ENCODE data around the gene SPI1. TPM values are rescaled to one million over a fixed set of nuclear protein-coding genes. Genes with fewer than 3 reads are reported as not detected.

SPI1 gene
- total RNA-seq, 1 donor from 2014 or later = not detected

GRCh38 chr11:47399860-47400767 lies 21.8 kb upstream of the SPI1 start:
- Mint-ChIP-seq H3K9me3 (ENCODE audit: unreplicated experiment) (no peaks in the 10 kb centered on the region), H3K4me3 (ENCODE audit: unreplicated experiment) (peak overlapping the region; percentile 54), H3K4me1 (ENCODE audit: low read depth, unreplicated experiment) (peaks cover 4% of the 10 kb centered on the region), H3K27me3 (ENCODE audit: low read depth, unreplicated experiment) (no peaks in the 10 kb centered on the region), H3K27ac (ENCODE audit: unreplicated experiment) (peak overlapping the region; percentile 84), H3K36me3 (ENCODE audit: low read depth, unreplicated experiment) (no peaks in the 10 kb centered on the region)
- Histone ChIP-seq H3K4me3 (ENCODE audit: insufficient read depth, low read depth, low read length) (peak overlapping the region; percentile 55), H3K36me3 (ENCODE audit: insufficient read depth, low read length) (no peaks in the 10 kb centered on the region), H3K79me2 (ENCODE audit: insufficient read depth, low read length) (no peaks in the 10 kb centered on the region), H3K27me3 (ENCODE audit: insufficient read depth, low read length) (no peaks in the 10 kb centered on the region), H3K4me2 (ENCODE audit: low read length) (peak overlapping the region; percentile 89), H3K9me3 (ENCODE audit: insufficient read depth, low read depth, low read length) (no peaks in the 10 kb centered on the region), H3K9ac (ENCODE audit: low read length) (peak overlapping the region; percentile 71), H2AFZ (ENCODE audit: low read depth, low read length) (peak overlapping the region; percentile 86), H3K4me1 (ENCODE audit: insufficient read depth, low read length) (no peaks in the 10 kb centered on the region), H4K20me1 (ENCODE audit: insufficient read depth, low read length) (no peaks in the 10 kb centered on the region), H3K27ac (ENCODE audit: low read depth, low read length) (no peak overlapping the region)
- FAIRE-seq (no peak), DNase-seq (ENCODE audit: low read depth) (no peak)
- no peak for TF ChIP-seq EZH2 (IDR thresholded peaks at IDR 0.05; ENCODE audit: insufficient read depth, low read length)
- TF ChIP-seq, protein P1, sequence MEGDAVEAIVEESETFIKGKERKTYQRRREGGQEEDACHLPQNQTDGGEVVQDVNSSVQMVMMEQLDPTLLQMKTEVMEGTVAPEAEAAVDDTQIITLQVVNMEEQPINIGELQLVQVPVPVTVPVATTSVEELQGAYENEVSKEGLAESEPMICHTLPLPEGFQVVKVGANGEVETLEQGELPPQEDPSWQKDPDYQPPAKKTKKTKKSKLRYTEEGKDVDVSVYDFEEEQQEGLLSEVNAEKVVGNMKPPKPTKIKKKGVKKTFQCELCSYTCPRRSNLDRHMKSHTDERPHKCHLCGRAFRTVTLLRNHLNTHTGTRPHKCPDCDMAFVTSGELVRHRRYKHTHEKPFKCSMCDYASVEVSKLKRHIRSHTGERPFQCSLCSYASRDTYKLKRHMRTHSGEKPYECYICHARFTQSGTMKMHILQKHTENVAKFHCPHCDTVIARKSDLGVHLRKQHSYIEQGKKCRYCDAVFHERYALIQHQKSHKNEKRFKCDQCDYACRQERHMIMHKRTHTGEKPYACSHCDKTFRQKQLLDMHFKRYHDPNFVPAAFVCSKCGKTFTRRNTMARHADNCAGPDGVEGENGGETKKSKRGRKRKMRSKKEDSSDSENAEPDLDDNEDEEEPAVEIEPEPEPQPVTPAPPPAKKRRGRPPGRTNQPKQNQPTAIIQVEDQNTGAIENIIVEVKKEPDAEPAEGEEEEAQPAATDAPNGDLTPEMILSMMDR (IDR thresholded peaks at IDR 0.05; ENCODE audit: insufficient read depth, low read depth, low read length) = no peak

DNA sequence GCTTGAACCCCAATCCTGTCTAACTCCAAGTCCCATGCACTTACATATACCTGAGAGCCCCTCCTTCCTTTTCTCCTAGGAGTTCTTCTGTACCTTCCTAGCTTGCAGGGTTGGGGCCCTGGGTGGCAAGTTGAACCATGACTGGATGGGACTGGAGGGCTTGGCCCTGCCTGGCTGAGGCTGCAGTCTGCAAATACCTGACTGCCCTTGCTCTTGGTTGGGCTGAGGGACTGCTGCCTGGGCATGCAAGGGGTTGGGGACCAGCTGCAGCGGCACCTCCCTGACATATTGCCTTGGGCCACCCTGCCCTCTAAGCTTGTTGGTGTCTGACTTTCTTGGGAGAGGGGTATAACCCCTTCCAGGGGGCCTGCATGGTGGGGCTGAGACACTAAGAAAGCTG lies 20.2 kb upstream of the SPI1 start:
- TF ChIP-seq EZH2 (IDR thresholded peaks at IDR 0.05; ENCODE audit: insufficient read depth, low read length) = no peak
- TF ChIP-seq, protein P1 (IDR thresholded peaks at IDR 0.05; ENCODE audit: insufficient read depth, low read depth, low read length) = no peak

DNA sequence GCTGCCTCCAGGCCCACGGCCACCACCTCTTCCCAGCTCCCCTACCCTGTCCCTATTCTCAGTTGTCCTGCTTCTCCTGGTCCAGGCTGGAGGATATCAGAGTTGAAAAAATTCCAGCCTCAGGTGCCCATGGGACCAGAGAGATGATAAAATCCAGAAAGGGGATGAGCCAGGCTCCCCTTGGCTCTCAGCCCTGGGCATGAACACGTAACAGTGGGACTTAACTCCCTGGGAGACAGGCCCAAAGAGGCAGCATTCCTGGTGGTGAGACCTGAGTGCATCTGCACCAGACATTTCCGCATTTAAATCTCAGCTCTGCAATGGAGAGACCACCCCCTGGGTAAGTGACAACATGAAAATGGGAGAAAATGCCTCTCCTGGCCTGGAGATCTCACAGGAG lies 19.7 kb upstream of the SPI1 start:
- no peaks in the 10 kb centered on the region for H3K9me3 ChIP-seq (ENCODE audit: insufficient read depth, low read depth, low read length)
- H3K9ac ChIP-seq (ENCODE audit: low read length) = no peak overlapping the region
- H3K4me1 ChIP-seq (ENCODE audit: insufficient read depth, low read length) = peaks cover 6% of the 10 kb centered on the region
- no peaks in the 10 kb centered on the region for H3K27me3 ChIP-seq (ENCODE audit: insufficient read depth, low read length)
- no peak overlapping the region for H3K4me2 ChIP-seq (ENCODE audit: low read length)
- H2AFZ ChIP-seq (ENCODE audit: low read depth, low read length) = no peak overlapping the region
- no peaks in the 10 kb centered on the region for H3K36me3 Mint-ChIP-seq (ENCODE audit: low read depth, unreplicated experiment)
- H3K36me3 ChIP-seq (ENCODE audit: insufficient read depth, low read length) = no peaks in the 10 kb centered on the region
- H3K9me3 Mint-ChIP-seq (ENCODE audit: unreplicated experiment) = no peaks in the 10 kb centered on the region
- H3K4me3 Mint-ChIP-seq (ENCODE audit: unreplicated experiment) = no peak overlapping the region
- TF ChIP-seq EZH2 (IDR thresholded peaks at IDR 0.05; ENCODE audit: insufficient read depth, low read length) = no peak
- TF ChIP-seq, protein P1 (IDR thresholded peaks at IDR 0.05; ENCODE audit: insufficient read depth, low read depth, low read length) = no peak
- H3K27me3 Mint-ChIP-seq (ENCODE audit: low read depth, unreplicated experiment) = no peaks in the 10 kb centered on the region
- no peaks in the 10 kb centered on the region for H3K79me2 ChIP-seq (ENCODE audit: insufficient read depth, low read length)
- FAIRE-seq (no peak), DNase-seq (ENCODE audit: low read depth) (no peak)
- no peak overlapping the region for H3K4me3 ChIP-seq (ENCODE audit: insufficient read depth, low read depth, low read length)
- H3K4me1 Mint-ChIP-seq (ENCODE audit: low read depth, unreplicated experiment) = peaks cover 11% of the 10 kb centered on the region
- H3K27ac Mint-ChIP-seq (ENCODE audit: unreplicated experiment) = no peak overlapping the region
- no peaks in the 10 kb centered on the region for H4K20me1 ChIP-seq (ENCODE audit: insufficient read depth, low read length)
- H3K27ac ChIP-seq (ENCODE audit: low read depth, low read length) = no peak overlapping the region

More for the DNA sequence above, 20.2 kb upstream of the SPI1 start:
- Histone ChIP-seq H3K79me2 (ENCODE audit: insufficient read depth, low read length) (no peaks in the 10 kb centered on the region), H3K4me2 (ENCODE audit: low read length) (no peak overlapping the region), H3K4me3 (ENCODE audit: insufficient read depth, low read depth, low read length) (no peak overlapping the region), H2AFZ (ENCODE audit: low read depth, low read length) (no peak overlapping the region), H3K9ac (ENCODE audit: low read length) (no peak overlapping the region), H3K4me1 (ENCODE audit: insufficient read depth, low read length) (peaks cover 6% of the 10 kb centered on the region), H3K36me3 (ENCODE audit: insufficient read depth, low read length) (no peaks in the 10 kb centered on the region), H3K27me3 (ENCODE audit: insufficient read depth, low read length) (no peaks in the 10 kb centered on the region), H3K9me3 (ENCODE audit: insufficient read depth, low read depth, low read length) (no peaks in the 10 kb centered on the region), H3K27ac (ENCODE audit: low read depth, low read length) (no peak overlapping the region), H4K20me1 (ENCODE audit: insufficient read depth, low read length) (no peaks in the 10 kb centered on the region)
- H3K36me3 Mint-ChIP-seq (ENCODE audit: low read depth, unreplicated experiment) = no peaks in the 10 kb centered on the region
- H3K4me3 Mint-ChIP-seq (ENCODE audit: unreplicated experiment) = no peak overlapping the region
- no peaks in the 10 kb centered on the region for H3K9me3 Mint-ChIP-seq (ENCODE audit: unreplicated experiment)
- no peak for DNase-seq (ENCODE audit: low read depth)
- H3K4me1 Mint-ChIP-seq (ENCODE audit: low read depth, unreplicated experiment) = peaks cover 10% of the 10 kb centered on the region
- no peaks in the 10 kb centered on the region for H3K27me3 Mint-ChIP-seq (ENCODE audit: low read depth, unreplicated experiment)
- H3K27ac Mint-ChIP-seq (ENCODE audit: unreplicated experiment) = no peak overlapping the region
- no peak for FAIRE-seq

Measured in astrocyte (in vitro differentiated cells and primary cell).